Measurements from ENCODE around the gene AUTS2.

The AUTS2 gene

GRCh38 chr7:70632400-70632799, 1034.1 kb downstream of the AUTS2 start:
- Histone ChIP-seq H3K4me1 (ENCODE audit: control insufficient read depth in 1 of 2, insufficient read depth in 1 of 2, low read depth in 1 of 2, low read length in 1 of 2) (no peaks in the 10 kb centered on the region), H3K27ac (no peak overlapping the region), H3K27me3 (no peaks in the 10 kb centered on the region), H3K36me3 (no peaks in the 10 kb centered on the region), H3K4me3 (ENCODE audit: low read depth in 1 of 2, low read length in 1 of 2) (no peak overlapping the region), H3K9me3 (no peaks in the 10 kb centered on the region)
- no peak for TF ChIP-seq CTCF (IDR thresholded peaks at IDR 0.05)

- TF ChIP-seq CTCF (IDR thresholded peaks at IDR 0.05), result no peak
- no peaks in the 10 kb centered on the region for H3K4me1 ChIP-seq (ENCODE audit: control insufficient read depth in 1 of 2, insufficient read depth in 1 of 2, low read depth in 1 of 2, low read length in 1 of 2)
- H3K27me3 ChIP-seq, result no peaks in the 10 kb centered on the region
- H3K9me3 ChIP-seq, result no peaks in the 10 kb centered on the region
- no peak overlapping the region for H3K4me3 ChIP-seq (ENCODE audit: low read depth in 1 of 2, low read length in 1 of 2)
- no peak overlapping the region for H3K27ac ChIP-seq
- no peaks in the 10 kb centered on the region for H3K36me3 ChIP-seq
These were observed 1035.8 kb downstream of the AUTS2 start for GRCh38 chr7:70634071-70634470.

GRCh38 chr7:70634610-70635068, 1036.4 kb downstream of the AUTS2 start:
- no peak for TF ChIP-seq CTCF (IDR thresholded peaks at IDR 0.05)
- H3K4me1 ChIP-seq (ENCODE audit: control insufficient read depth in 1 of 2, insufficient read depth in 1 of 2, low read depth in 1 of 2, low read length in 1 of 2), result no peaks in the 10 kb centered on the region
- H3K4me3 ChIP-seq (ENCODE audit: low read depth in 1 of 2, low read length in 1 of 2), result no peak overlapping the region
- no peaks in the 10 kb centered on the region for H3K36me3 ChIP-seq
- no peak overlapping the region for H3K27ac ChIP-seq
- no peaks in the 10 kb centered on the region for H3K27me3 ChIP-seq
- no peaks in the 10 kb centered on the region for H3K9me3 ChIP-seq

- TF ChIP-seq CTCF (IDR thresholded peaks at IDR 0.05), result no peak
- Histone ChIP-seq H3K27me3 (no peaks in the 10 kb centered on the region), H3K9me3 (no peaks in the 10 kb centered on the region), H3K4me3 (ENCODE audit: low read depth in 1 of 2, low read length in 1 of 2) (no peak overlapping the region), H3K27ac (no peak overlapping the region), H3K4me1 (ENCODE audit: control insufficient read depth in 1 of 2, insufficient read depth in 1 of 2, low read depth in 1 of 2, low read length in 1 of 2) (no peaks in the 10 kb centered on the region), H3K36me3 (no peaks in the 10 kb centered on the region)
These were observed 1037.4 kb downstream of the AUTS2 start for GRCh38 chr7:70635633-70636032.

- no peak overlapping the region for H3K4me3 ChIP-seq (ENCODE audit: low read depth in 1 of 2, low read length in 1 of 2)
These were observed 1037.9 kb downstream of the AUTS2 start for GRCh38 chr7:70636169-70636568.

More at GRCh38 chr7:70636169-70636568, 1037.9 kb downstream of the AUTS2 start:
- H3K36me3 ChIP-seq, result no peaks in the 10 kb centered on the region
- no peaks in the 10 kb centered on the region for H3K4me1 ChIP-seq (ENCODE audit: control insufficient read depth in 1 of 2, insufficient read depth in 1 of 2, low read depth in 1 of 2, low read length in 1 of 2)
- no peaks in the 10 kb centered on the region for H3K9me3 ChIP-seq
- H3K27me3 ChIP-seq, result no peaks in the 10 kb centered on the region
- TF ChIP-seq CTCF (IDR thresholded peaks at IDR 0.05), result no peak
- no peak overlapping the region for H3K27ac ChIP-seq

All from neutrophil (primary cell).